ENCODE data around the gene TMEM94. TPM values are rescaled to one million over a fixed set of nuclear protein-coding genes. Genes with fewer than 3 reads are reported as not detected.

Gene TMEM94
- total and polyA plus RNA-seq, 2 of the 8 experiments (the other 6 are each of a cell fraction or from before 2014, with no cell fraction given) = 54.8 to 69.9 TPM

- TF ChIP-seq GTF2F1 (IDR thresholded peaks at IDR 0.05; ENCODE audit: borderline replicate concordance, low read depth, low read length) (no peak), RXRA (IDR thresholded peaks at IDR 0.05; ENCODE audit: insufficient read depth, low read depth, low read length) (no peak), CHD1 (IDR thresholded peaks at IDR 0.05; ENCODE audit: low read depth, low read length) (no peak), TAF1 (IDR thresholded peaks at IDR 0.05; ENCODE audit: low read depth, low read length) (peak; percentile 31; the same call in 1 of the 2 replicates), YY1 (IDR thresholded peaks at IDR 0.05; ENCODE audit: low read depth, low read length) (0 out of 2 replicates have a peak, but pooled peaks have one; percentile 12), CREB1 (IDR thresholded peaks at IDR 0.05) (peak; percentile 26; the same call in 1 of the 2 replicates), CEBPB (IDR thresholded peaks at IDR 0.05; ENCODE audit: low read depth, low read length) (no peak), SP4 (IDR thresholded peaks at IDR 0.05; ENCODE audit: low read length) (0 out of 2 replicates have a peak, but pooled peaks have one; percentile 49), BRCA1 (IDR thresholded peaks at IDR 0.05; ENCODE audit: low read depth, low read length) (no peak), ASH2L (IDR thresholded peaks at IDR 0.05; ENCODE audit: low read length) (no peak)
- TF ChIP-seq, protein P1, sequence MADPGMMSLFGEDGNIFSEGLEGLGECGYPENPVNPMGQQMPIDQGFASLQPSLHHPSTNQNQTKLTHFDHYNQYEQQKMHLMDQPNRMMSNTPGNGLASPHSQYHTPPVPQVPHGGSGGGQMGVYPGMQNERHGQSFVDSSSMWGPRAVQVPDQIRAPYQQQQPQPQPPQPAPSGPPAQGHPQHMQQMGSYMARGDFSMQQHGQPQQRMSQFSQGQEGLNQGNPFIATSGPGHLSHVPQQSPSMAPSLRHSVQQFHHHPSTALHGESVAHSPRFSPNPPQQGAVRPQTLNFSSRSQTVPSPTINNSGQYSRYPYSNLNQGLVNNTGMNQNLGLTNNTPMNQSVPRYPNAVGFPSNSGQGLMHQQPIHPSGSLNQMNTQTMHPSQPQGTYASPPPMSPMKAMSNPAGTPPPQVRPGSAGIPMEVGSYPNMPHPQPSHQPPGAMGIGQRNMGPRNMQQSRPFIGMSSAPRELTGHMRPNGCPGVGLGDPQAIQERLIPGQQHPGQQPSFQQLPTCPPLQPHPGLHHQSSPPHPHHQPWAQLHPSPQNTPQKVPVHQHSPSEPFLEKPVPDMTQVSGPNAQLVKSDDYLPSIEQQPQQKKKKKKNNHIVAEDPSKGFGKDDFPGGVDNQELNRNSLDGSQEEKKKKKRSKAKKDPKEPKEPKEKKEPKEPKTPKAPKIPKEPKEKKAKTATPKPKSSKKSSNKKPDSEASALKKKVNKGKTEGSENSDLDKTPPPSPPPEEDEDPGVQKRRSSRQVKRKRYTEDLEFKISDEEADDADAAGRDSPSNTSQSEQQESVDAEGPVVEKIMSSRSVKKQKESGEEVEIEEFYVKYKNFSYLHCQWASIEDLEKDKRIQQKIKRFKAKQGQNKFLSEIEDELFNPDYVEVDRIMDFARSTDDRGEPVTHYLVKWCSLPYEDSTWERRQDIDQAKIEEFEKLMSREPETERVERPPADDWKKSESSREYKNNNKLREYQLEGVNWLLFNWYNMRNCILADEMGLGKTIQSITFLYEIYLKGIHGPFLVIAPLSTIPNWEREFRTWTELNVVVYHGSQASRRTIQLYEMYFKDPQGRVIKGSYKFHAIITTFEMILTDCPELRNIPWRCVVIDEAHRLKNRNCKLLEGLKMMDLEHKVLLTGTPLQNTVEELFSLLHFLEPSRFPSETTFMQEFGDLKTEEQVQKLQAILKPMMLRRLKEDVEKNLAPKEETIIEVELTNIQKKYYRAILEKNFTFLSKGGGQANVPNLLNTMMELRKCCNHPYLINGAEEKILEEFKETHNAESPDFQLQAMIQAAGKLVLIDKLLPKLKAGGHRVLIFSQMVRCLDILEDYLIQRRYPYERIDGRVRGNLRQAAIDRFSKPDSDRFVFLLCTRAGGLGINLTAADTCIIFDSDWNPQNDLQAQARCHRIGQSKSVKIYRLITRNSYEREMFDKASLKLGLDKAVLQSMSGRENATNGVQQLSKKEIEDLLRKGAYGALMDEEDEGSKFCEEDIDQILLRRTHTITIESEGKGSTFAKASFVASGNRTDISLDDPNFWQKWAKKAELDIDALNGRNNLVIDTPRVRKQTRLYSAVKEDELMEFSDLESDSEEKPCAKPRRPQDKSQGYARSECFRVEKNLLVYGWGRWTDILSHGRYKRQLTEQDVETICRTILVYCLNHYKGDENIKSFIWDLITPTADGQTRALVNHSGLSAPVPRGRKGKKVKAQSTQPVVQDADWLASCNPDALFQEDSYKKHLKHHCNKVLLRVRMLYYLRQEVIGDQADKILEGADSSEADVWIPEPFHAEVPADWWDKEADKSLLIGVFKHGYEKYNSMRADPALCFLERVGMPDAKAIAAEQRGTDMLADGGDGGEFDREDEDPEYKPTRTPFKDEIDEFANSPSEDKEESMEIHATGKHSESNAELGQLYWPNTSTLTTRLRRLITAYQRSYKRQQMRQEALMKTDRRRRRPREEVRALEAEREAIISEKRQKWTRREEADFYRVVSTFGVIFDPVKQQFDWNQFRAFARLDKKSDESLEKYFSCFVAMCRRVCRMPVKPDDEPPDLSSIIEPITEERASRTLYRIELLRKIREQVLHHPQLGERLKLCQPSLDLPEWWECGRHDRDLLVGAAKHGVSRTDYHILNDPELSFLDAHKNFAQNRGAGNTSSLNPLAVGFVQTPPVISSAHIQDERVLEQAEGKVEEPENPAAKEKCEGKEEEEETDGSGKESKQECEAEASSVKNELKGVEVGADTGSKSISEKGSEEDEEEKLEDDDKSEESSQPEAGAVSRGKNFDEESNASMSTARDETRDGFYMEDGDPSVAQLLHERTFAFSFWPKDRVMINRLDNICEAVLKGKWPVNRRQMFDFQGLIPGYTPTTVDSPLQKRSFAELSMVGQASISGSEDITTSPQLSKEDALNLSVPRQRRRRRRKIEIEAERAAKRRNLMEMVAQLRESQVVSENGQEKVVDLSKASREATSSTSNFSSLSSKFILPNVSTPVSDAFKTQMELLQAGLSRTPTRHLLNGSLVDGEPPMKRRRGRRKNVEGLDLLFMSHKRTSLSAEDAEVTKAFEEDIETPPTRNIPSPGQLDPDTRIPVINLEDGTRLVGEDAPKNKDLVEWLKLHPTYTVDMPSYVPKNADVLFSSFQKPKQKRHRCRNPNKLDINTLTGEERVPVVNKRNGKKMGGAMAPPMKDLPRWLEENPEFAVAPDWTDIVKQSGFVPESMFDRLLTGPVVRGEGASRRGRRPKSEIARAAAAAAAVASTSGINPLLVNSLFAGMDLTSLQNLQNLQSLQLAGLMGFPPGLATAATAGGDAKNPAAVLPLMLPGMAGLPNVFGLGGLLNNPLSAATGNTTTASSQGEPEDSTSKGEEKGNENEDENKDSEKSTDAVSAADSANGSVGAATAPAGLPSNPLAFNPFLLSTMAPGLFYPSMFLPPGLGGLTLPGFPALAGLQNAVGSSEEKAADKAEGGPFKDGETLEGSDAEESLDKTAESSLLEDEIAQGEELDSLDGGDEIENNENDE (IDR thresholded peaks at IDR 0.05; ENCODE audit: insufficient replicate concordance, low read length) = no peak
Observed at GRCh38 chr17:75412455-75413317, 43.7 kb upstream of the TMEM94 start (continued).

Measured in H1 (cell line).